SH-SY5Y (cell line): ENCODE results near the gene SEMA4A.

Experiments
- GATA2 ChIP-seq: IDR thresholded peaks from 2 replicates; pipeline ENCODE4 v1.6.1; 2011; ENCODE audit warnings: mild to moderate bottlenecking, low read depth, low read length
- GATA3 ChIP-seq: IDR thresholded peaks from 2 replicates; pipeline ENCODE4 v1.6.1; 2011; ENCODE audit warnings: low read depth, mild to moderate bottlenecking, low read length, moderate library complexity

DNA sequence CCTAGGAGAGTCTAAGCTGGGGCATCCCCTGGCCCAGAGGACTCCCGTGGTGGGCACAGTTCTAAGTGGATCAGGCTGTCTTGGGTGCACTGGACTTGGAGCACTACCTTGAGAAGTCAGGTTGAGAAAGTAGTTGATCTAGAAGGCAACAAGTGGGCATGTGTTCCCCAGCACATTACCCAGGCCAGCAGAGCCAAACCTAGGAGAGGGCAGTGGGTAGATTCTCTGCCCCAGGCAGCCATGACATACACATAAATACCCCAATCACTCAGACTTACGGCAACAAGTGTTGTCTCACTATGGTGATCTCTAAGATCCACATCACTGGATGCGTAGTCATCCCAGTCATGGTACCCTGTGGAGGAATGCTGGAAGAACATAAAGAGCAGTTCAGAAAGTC is 57.9 kb downstream of the SEMA4A start:
- TF ChIP-seq GATA3 (no peak), GATA2 (no peak)
